NCI-H1436 (cell line): Measurements from ENCODE around the gene CACHD1.

Experiments used
- DNase-seq: peaks from one replicate; lab custom pipeline; 2025; lab: John Stamatoyannopoulos, UW

CACHD1 gene

GRCh38 chr1:64550510-64550909 is 80.6 kb downstream of the CACHD1 start:
- DNase-seq = peak; percentile 86

- no peak for DNase-seq
These were observed 81.1 kb downstream of the CACHD1 start for GRCh38 chr1:64550946-64551605.

GRCh38 chr1:64553285-64553684 is 83.4 kb downstream of the CACHD1 start:
- no peak for DNase-seq

- DNase-seq = no peak
These were observed 86.0 kb downstream of the CACHD1 start for GRCh38 chr1:64555947-64556346.

GRCh38 chr1:64561993-64562392 is 92.1 kb downstream of the CACHD1 start:
- no peak for DNase-seq

- no peak for DNase-seq
These were observed 94.1 kb downstream of the CACHD1 start for GRCh38 chr1:64563958-64564565.

- no peak for DNase-seq
These were observed 95.0 kb downstream of the CACHD1 start for GRCh38 chr1:64564891-64565290.

GRCh38 chr1:64567426-64568170 is 97.7 kb downstream of the CACHD1 start:
- no peak for DNase-seq

- DNase-seq = no peak
These were observed 98.2 kb downstream of the CACHD1 start for GRCh38 chr1:64568171-64568450.

- no peak for DNase-seq
These were observed 99.5 kb downstream of the CACHD1 start for GRCh38 chr1:64569411-64569810.

GRCh38 chr1:64570267-64570855 is 100.4 kb downstream of the CACHD1 start:
- no peak for DNase-seq

GRCh38 chr1:64572222-64572900 is 102.4 kb downstream of the CACHD1 start:
- DNase-seq = no peak

- DNase-seq = no peak
These were observed 104.4 kb downstream of the CACHD1 start for GRCh38 chr1:64574301-64574700.

- DNase-seq = no peak
These were observed 106.2 kb downstream of the CACHD1 start for GRCh38 chr1:64575881-64576676.

GRCh38 chr1:64578270-64578973 is 108.5 kb downstream of the CACHD1 start:
- no peak for DNase-seq

GRCh38 chr1:64579767-64580166 is 109.8 kb downstream of the CACHD1 start:
- DNase-seq = no peak

GRCh38 chr1:64581135-64581842 is 111.4 kb downstream of the CACHD1 start:
- no peak for DNase-seq

- DNase-seq = no peak
These were observed 111.9 kb downstream of the CACHD1 start for GRCh38 chr1:64581843-64582185.

GRCh38 chr1:64584479-64584878 is 114.5 kb downstream of the CACHD1 start:
- no peak for DNase-seq

- no peak for DNase-seq
These were observed 118.9 kb downstream of the CACHD1 start for GRCh38 chr1:64588876-64589275.

- DNase-seq = no peak
These were observed 120.4 kb downstream of the CACHD1 start for GRCh38 chr1:64590316-64590715.
